Stimulated activated CD4-positive, alpha-beta T cell treated with anti-CD3 and anti-CD28 coated beads, Interleukin-1b, Interleukin-23, amount 100 ng/mL, for 1 hour (primary cell): ENCODE data around the gene ACTR3C.
"Not testable (repeated sequence)": the region's sequence is repeated elsewhere in the genome, so short reads cannot be mapped to it uniquely, and the experiment has no call there.

Source experiments
- DNase-seq, 2 donors: peaks; one replicate each; pipeline ENCODE4 v3.0.0-alpha.2; 2020; ENCODE audit warnings: low read depth in 2 of 2

Gene ACTR3C

DNA sequence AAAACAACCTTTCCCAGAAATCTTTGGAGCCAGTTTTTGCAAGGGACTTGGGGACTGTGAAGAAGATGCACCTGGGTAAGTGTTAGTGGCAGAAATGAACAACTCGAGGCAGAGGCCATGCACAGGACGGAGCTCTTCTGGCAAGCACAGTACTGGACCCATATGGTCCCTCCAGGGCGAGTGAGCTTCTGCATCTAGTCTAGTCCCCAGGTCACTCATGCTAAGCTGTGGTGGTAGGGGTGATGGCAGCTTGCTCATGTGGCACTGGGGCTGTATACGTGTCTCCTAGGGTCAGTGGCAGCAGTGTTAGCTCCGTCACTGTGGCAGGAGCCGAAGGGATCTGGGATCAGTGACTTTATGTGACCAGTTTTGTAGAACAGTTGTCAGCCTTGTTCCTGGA is 9.5 kb downstream of the ACTR3C start:
- no peak for DNase-seq

GRCh38 chr7:150313367-150313809 is 10.0 kb downstream of the ACTR3C start:
- DNase-seq = no peak

- DNase-seq = not testable (repeated sequence)
These were observed 10.5 kb downstream of the ACTR3C start for GRCh38 chr7:150312649-150313366.

DNA sequence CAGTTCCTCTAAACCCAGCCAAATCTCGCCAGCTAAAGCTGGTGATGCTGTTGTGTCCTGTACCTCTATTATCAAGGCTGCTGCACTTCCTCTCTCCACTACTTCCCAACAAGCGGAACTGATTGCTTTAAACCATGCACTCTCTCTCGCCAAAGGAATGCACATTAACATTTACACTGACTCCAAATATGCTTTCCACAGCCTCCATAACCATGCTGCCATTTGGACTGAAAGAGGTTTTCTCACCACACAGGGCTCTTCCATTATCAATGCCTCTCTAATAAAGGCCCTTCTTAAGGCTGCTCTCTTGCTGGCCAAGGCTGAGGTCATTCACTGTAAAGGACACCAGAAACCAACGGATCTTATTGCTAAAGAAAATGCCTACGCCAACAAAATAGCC is 11.6 kb downstream of the ACTR3C start:
- DNase-seq = no peak

DNA sequence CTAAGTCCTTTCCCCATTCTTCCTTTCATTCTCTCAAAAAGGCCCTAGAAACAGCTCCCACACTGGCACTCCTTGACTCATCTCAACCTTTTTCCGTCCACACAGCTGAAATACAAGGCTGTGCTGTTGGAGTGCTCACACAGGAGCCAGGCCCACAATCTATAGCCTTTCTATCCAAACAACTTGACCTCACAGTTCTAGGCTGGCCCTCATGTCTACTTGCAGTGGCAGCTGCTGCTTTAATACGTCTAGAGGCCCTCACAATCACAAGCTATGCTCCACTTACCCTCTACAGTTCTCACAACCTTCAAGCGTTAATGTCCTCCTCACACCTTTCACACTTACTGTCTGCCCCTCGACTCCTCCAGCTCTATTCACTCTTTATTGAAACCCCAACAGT is 12.2 kb downstream of the ACTR3C start:
- no peak for DNase-seq

- no peak for DNase-seq
These were observed 14.8 kb downstream of the ACTR3C start for GRCh38 chr7:150308575-150308974.

DNA sequence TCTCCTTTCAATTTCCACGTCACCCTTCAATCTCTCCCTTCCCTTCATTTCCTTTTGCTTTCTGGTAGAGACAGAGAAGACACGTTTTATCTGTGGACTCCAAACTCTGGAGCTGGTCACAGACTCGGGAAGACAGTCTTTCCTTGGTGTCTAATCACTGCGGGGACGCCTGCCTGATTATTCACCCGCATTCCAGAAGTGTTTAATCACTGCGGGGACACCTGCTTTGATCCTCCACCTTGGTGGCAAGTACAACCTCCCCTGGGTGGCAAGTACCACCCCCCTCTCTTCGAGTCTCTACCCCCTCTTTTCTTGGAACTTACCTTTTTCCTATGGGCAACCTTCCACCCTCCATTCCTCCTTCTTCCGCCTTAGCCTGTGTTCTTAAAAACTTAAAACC is 15.4 kb downstream of the ACTR3C start:
- no peak for DNase-seq

DNA sequence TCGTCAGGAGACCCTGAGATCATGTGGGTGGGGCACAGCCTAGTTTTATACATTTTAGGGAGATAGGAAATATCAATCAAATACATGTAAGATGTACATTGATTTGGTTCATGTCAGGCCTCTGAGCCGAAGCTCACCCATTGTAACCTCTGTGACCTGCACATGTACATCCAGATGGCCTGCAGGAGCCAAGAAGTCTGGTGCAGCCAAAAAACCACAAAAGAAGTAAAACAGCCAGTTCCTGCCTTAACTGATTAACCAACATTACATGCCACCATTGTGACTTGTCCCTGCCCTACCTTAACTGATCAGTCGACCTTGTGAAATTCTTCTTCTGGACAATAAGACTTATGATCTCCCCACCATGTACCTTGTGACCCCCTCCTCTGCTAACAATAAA is 16.2 kb downstream of the ACTR3C start:
- no peak for DNase-seq

- DNase-seq = not testable (repeated sequence)
These were observed 17.0 kb downstream of the ACTR3C start for GRCh38 chr7:150306377-150306776.

DNA sequence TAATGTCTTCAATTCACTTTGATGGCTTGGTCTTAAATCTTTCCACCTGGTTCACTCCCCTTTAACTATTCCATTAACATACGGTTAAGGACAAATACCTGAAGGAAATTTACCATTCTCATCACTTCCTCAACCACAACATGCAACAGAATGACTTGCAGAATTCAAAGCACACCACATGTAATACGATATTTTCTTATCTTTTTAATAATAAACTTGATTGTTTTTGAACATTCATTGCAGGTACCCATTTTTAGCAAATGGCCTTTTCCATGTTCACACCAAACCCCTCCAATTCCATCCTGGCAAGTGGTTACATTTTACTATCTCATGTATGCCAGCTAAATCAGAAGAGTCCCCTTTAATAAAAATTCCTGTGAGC is 17.5 kb downstream of the ACTR3C start:
- DNase-seq = not testable (repeated sequence)

- DNase-seq = not testable (repeated sequence)
These were observed 18.0 kb downstream of the ACTR3C start for GRCh38 chr7:150305259-150305902.

DNA sequence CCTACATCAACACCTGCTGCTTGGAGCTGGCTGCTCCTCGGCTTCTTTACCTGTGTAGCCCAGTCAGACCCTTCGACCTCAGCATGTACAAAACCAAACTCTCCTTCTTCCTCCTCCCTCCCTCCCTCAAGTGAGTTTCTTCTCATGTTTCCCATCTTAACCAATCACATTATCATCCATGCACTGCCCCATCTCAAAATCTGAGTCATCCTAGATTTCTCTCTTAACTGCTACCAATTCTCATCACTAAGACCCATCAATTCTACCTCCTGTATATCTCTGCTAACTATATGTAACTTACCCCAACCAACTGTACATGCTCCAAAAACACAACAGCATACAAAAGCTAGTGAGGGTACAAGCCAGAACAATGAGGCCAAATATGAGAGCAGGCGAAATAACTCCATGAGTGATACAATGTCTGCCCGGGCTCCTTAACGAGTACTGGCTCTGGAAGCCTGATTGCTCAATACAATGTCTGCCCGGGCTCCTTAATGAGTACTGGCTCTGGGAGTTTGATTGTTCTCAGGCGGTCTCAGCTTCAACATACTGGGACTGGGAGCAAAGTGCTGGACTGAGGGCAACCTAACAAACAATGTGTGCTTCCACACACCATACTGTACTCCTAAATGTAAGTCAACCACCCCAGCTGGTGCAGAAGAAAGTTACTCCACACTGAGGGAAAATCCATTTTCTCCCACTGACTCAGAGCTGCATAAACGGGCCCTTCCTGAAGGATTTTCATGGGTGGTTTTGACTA is 18.7 kb downstream of the ACTR3C start:
- not testable (repeated sequence) for DNase-seq

- DNase-seq = not testable (repeated sequence)
These were observed 20.4 kb downstream of the ACTR3C start for GRCh38 chr7:150302908-150303310.

GRCh38 chr7:150297978-150298377 is 25.4 kb downstream of the ACTR3C start:
- DNase-seq = not testable (repeated sequence)

GRCh38 chr7:150296802-150297201 is 26.5 kb downstream of the ACTR3C start:
- not testable (repeated sequence) for DNase-seq

- DNase-seq = not testable (repeated sequence)
These were observed 27.7 kb downstream of the ACTR3C start for GRCh38 chr7:150295614-150296013.

DNA sequence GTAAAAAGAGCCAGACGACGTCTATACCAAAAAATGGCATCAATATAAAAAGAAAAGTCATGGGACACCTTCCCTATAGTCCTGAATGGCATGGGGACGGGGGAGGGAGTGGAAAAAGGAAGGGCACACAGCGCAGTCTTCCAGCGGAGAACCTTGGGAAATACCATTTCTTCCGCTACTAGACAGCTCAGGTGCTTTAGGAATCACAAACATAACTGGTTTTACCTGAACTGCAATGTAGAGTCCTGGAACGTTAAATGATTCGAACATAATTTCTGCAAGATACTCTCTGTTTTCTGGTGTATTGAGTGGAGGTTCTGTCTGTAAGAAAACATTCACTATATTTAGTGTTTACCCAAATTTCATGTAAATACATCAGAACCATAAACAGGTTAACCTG is 28.3 kb downstream of the ACTR3C start:
- DNase-seq = not testable (repeated sequence)

- DNase-seq = not testable (repeated sequence)
These were observed 33.0 kb downstream of the ACTR3C start for GRCh38 chr7:150290317-150290716.

GRCh38 chr7:150288816-150289215 is 34.5 kb downstream of the ACTR3C start:
- DNase-seq = not testable (repeated sequence)

DNA sequence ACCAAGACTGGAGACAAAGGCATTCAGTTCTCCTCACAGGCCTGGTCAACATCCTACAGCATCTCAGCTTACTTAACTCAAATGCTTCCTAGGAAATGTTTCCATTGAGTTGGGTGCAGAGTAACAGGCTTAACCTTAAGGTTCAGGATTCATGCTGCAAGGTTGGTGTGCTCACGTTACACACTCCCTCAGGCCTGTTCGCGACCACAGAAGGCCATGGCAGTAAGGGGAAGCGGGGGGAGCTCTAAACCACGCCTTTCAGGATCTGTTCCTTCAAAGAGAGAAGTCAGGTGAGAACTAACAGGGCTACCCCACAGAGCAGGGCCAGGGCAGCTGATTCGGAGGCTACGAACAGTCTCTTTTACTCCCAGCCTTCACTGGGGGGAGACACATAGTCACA is 35.5 kb downstream of the ACTR3C start:
- not testable (repeated sequence) for DNase-seq

DNA sequence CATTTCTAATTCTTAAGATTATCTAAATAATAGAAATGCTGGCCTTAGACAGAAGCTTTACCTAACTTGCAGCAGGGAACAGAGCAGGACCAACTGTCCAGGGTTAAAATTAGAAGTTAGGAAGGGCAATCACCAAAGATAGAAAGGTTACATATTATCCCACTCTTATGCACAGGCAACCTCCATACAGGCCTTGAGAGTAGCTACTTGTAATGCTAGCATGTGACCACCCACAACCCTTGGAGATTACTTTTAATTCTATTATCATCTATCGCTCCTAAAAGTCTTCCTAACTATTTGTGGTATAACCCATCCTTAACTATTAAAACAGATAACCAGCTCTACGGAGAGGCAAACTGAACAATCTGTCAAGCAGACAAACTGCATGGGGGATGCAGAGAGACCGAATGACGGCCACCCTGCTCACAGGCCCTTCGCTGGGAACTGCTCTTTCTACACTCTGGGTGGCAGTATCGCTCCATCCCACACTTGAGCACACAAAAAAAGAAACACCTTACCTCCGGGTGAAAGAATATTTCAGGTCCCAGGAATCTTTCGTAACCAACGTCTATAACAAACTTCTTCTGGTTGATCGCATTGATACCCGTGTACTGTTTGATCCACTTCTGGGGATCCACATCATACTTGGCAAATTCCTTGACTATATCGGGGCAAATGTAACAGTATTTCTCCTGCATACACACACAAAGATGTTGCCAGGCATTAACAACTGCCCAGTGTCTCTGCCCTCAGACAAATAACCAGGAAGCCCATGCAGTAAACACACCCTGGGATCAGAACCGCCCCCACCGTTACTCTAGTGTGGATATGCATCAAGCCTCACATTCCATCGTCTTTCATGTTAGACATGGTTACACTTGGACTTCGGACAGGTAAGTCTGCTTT is 37.2 kb downstream of the ACTR3C start:
- DNase-seq = not testable (repeated sequence)
